Left colon (tissue), 2 donors: ENCODE data around the gene TRAPPC1. TPM values are rescaled to one million over a fixed set of nuclear protein-coding genes. Genes with fewer than 3 reads are reported as not detected.

Experiments
- ATAC-seq: fragments of 200-7000 bp; cut with Tn5 transposase; one replicate; pipeline ENCODE4 v1.9.1; 2020; ENCODE audit warnings: mild to moderate bottlenecking, moderate library complexity
- DNase-seq, 2 donors: peaks; one replicate each; pipeline ENCODE4 v3.0.0-alpha.2; 2020
- intact Hi-C, 2 donors: fragments of 100-400 bp; cut with DNase I in 1 of 2; cut with micrococcal nuclease in 1 of 2; formaldehyde crosslinking; loops; one replicate each; pipeline versions ENCODE4 v1.11.2 to v1.14.0; 2022; cut with DNase I, micrococcal nuclease
- total RNA-seq, 2 donors: library from RNA; stranded (reverse); fragmentation: NEBNext Ultra II Directional; extraction: Animal tissue kit (Norgen Biotek cat#: 25700); gene quantifications; one replicate each; pipeline ENCODE4 v1.2.1, GENCODE V29; 2021
- donor health status: DM: no; HTN: no; CAD: no.
- donor health status: DM: yes; HTN: yes; CAD: no.

The TRAPPC1 gene
- total RNA-seq, 2 donors from 2014 or later = 121 to 122 TPM

GRCh38 chr17:7945651-7946050 is 13.9 kb upstream of the TRAPPC1 start:
- ATAC-seq = no peak
- DNase-seq = no peak
- intact Hi-C loops = no loop called here

GRCh38 chr17:7944326-7944725 is 12.6 kb upstream of the TRAPPC1 start:
- ATAC-seq = no peak
- DNase-seq = no peak
- intact Hi-C loops = loop anchor here in 1 of 2 donors (5.0 kb wide), 1 partner anchor 33 kb away; no protein-coding TSS in a partner anchor

- DNase-seq (no peak), ATAC-seq (no peak)
- intact Hi-C loops = loop anchor here in 1 of 2 donors (5.0 kb wide), 1 partner anchor 34 kb away; no protein-coding TSS in a partner anchor
Measured at GRCh38 chr17:7943291-7943690, 11.5 kb upstream of the TRAPPC1 start.

GRCh38 chr17:7940743-7941142 is 9.0 kb upstream of the TRAPPC1 start:
- intact Hi-C loops = loop anchor here in 1 of 2 donors (5.0 kb wide), 1 partner anchor 37 kb away; no protein-coding TSS in a partner anchor
- DNase-seq (no peak), ATAC-seq (no peak)

GRCh38 chr17:7940034-7940433 is 8.3 kb upstream of the TRAPPC1 start:
- intact Hi-C loops = loop anchor here in 1 of 2 donors (5.0 kb wide), 1 partner anchor 37 kb away; no protein-coding TSS in a partner anchor
- DNase-seq (no peak), ATAC-seq (no peak)

- no peak for DNase-seq
- no peak for ATAC-seq
- intact Hi-C loops = no loop called here
Measured at GRCh38 chr17:7935859-7936258, 4.1 kb upstream of the TRAPPC1 start.

- ATAC-seq (peak; percentile 41), DNase-seq (peak; percentile 56 to 63)
- intact Hi-C loops = no loop called here
Measured at GRCh38 chr17:7932949-7933348, 1.2 kb upstream of the TRAPPC1 start.

- intact Hi-C loops = no loop called here
- DNase-seq = peak; percentile 33 to 54
- ATAC-seq = peak; percentile 35
Measured at GRCh38 chr17:7932483-7932891, 741 bp upstream of the TRAPPC1 start.

- intact Hi-C loops = no loop called here
- ATAC-seq = no peak
- DNase-seq = peak in 1 of 2 donors; percentile 22
Measured at GRCh38 chr17:7930841-7931631, 710 bp downstream of the TRAPPC1 start.

GRCh38 chr17:7929158-7930023 is 2.4 kb downstream of the TRAPPC1 start, which contains the start of gene KCNAB3:
KCNAB3 (minus strand) TSS chr17:7929856; CDS start chr17:7929435, 421 bp downstream.
- ATAC-seq = no peak
- intact Hi-C loops = no loop called here
- DNase-seq = peak in 1 of 2 donors; percentile 38

- intact Hi-C loops = no loop called here
- ATAC-seq (no peak), DNase-seq (no peak)
Measured at GRCh38 chr17:7927596-7927995, 4.2 kb downstream of the TRAPPC1 start.

- peak; percentile 96 for ATAC-seq
- intact Hi-C loops = no loop called here
Measured at GRCh38 chr17:7922845-7923628, 8.7 kb downstream of the TRAPPC1 start.

GRCh38 chr17:7922269-7922844 is 9.4 kb downstream of the TRAPPC1 start:
- ATAC-seq (peak; percentile 15), DNase-seq (peak in 1 of 2 donors; percentile 12)
- intact Hi-C loops = no loop called here

More at GRCh38 chr17:7922845-7923628, 8.7 kb downstream of the TRAPPC1 start:
- peak; percentile 88 to 91 for DNase-seq

- ATAC-seq (no peak), DNase-seq (no peak)
- intact Hi-C loops = no loop called here
Measured at GRCh38 chr17:7916808-7917207, 14.9 kb downstream of the TRAPPC1 start.

- no peak for DNase-seq
- intact Hi-C loops = no loop called here
- no peak for ATAC-seq
Measured at GRCh38 chr17:7916385-7916682, 15.4 kb downstream of the TRAPPC1 start.

- DNase-seq (peak; percentile 95 to 96), ATAC-seq (peak; percentile 82)
- intact Hi-C loops = no loop called here
Measured at GRCh38 chr17:7915611-7916384, 15.9 kb downstream of the TRAPPC1 start, which contains the start of gene RNF227. RNF227 (minus strand) TSS chr17:7916289; CDS start chr17:7916195, 94 bp downstream.

- intact Hi-C loops = no loop called here
- DNase-seq (no peak), ATAC-seq (peak; percentile 53)
Measured at GRCh38 chr17:7915179-7915610, 16.6 kb downstream of the TRAPPC1 start.
